IPS-15b (cell line): ENCODE results near the gene FBXL12.
"Not testable (repeated sequence)": the region's sequence is repeated elsewhere in the genome, so short reads cannot be mapped to it uniquely, and the experiment has no call there.

Experiments
- H3K27me3 ChIP-seq: one replicate; pipeline ENCODE4 v1.6.1; 2013; ENCODE audit warnings: low read length; ENCODE audit not compliant: control insufficient read depth, insufficient read depth
- H3K36me3 ChIP-seq: one replicate; pipeline ENCODE4 v1.6.1; 2013; ENCODE audit warnings: low read length; ENCODE audit not compliant: control insufficient read depth, insufficient read depth
- H3K4me1 ChIP-seq: one replicate; pipeline ENCODE4 v1.6.1; 2013; ENCODE audit warnings: mild to moderate bottlenecking, low read length; ENCODE audit not compliant: control insufficient read depth, insufficient read depth
- H3K4me3 ChIP-seq: one replicate; pipeline ENCODE4 v1.5.1; 2013; ENCODE audit warnings: low read depth, low read length
- H3K9ac ChIP-seq: one replicate; pipeline ENCODE4 v1.6.1; 2013; ENCODE audit warnings: low read depth, mild to moderate bottlenecking, low read length
- H3K9me3 ChIP-seq: one replicate; pipeline ENCODE4 v1.6.1; 2013; ENCODE audit warnings: mild to moderate bottlenecking, low read length; ENCODE audit not compliant: control insufficient read depth, insufficient read depth

The FBXL12 gene

GRCh38 chr19:9789066-9789465, 29.8 kb downstream of the FBXL12 start:
- Histone ChIP-seq H3K9ac (no peak overlapping the region), H3K36me3 (peaks cover 1% of the 10 kb centered on the region), H3K27me3 (no peaks in the 10 kb centered on the region), H3K4me3 (no peak overlapping the region), H3K4me1 (peaks cover 11% of the 10 kb centered on the region), H3K9me3 (no peaks in the 10 kb centered on the region)

GRCh38 chr19:9788604-9789003, 30.3 kb downstream of the FBXL12 start:
- H3K9ac ChIP-seq, H3K36me3 ChIP-seq, H3K4me3 ChIP-seq, H3K9me3 ChIP-seq, H3K27me3 ChIP-seq: not testable (repeated sequence)
- H3K4me1 ChIP-seq: peaks cover 11% of the 10 kb centered on the region

- no peak overlapping the region for H3K9ac ChIP-seq
- H3K9me3 ChIP-seq: no peaks in the 10 kb centered on the region
- H3K4me1 ChIP-seq: peaks cover 11% of the 10 kb centered on the region
- H3K27me3 ChIP-seq: no peaks in the 10 kb centered on the region
- peak overlapping the region; percentile 62 for H3K4me3 ChIP-seq
- H3K36me3 ChIP-seq: peaks cover 2% of the 10 kb centered on the region
Measured at GRCh38 chr19:9786819-9787218, 32.1 kb downstream of the FBXL12 start.

- H3K4me3 ChIP-seq: peak overlapping the region; percentile 62
- H3K27me3 ChIP-seq: no peaks in the 10 kb centered on the region
- no peaks in the 10 kb centered on the region for H3K9me3 ChIP-seq
- H3K4me1 ChIP-seq: peaks cover 11% of the 10 kb centered on the region
- no peak overlapping the region for H3K9ac ChIP-seq
- H3K36me3 ChIP-seq: peaks cover 2% of the 10 kb centered on the region
Measured at GRCh38 chr19:9786342-9786741, 32.5 kb downstream of the FBXL12 start.

- H3K36me3 ChIP-seq: peaks cover 2% of the 10 kb centered on the region
- no peaks in the 10 kb centered on the region for H3K9me3 ChIP-seq
- H3K9ac ChIP-seq: peak overlapping the region; percentile 38
- H3K27me3 ChIP-seq: no peaks in the 10 kb centered on the region
- H3K4me3 ChIP-seq: peak overlapping the region; percentile 62
- H3K4me1 ChIP-seq: peaks cover 9% of the 10 kb centered on the region
Measured at GRCh38 chr19:9785367-9786331, 33.2 kb downstream of the FBXL12 start.

GRCh38 chr19:9784163-9784496, 34.7 kb downstream of the FBXL12 start:
- H3K4me3 ChIP-seq, H3K4me1 ChIP-seq, H3K27me3 ChIP-seq, H3K36me3 ChIP-seq, H3K9me3 ChIP-seq, H3K9ac ChIP-seq: not testable (repeated sequence)

- Histone ChIP-seq H3K9me3 (no peaks in the 10 kb centered on the region), H3K4me3 (no peak overlapping the region), H3K4me1 (peaks cover 7% of the 10 kb centered on the region), H3K27me3 (no peaks in the 10 kb centered on the region), H3K36me3 (peaks cover 2% of the 10 kb centered on the region), H3K9ac (no peak overlapping the region)
Measured at GRCh38 chr19:9782338-9782737, 36.5 kb downstream of the FBXL12 start.

- Histone ChIP-seq H3K36me3 (no peaks in the 10 kb centered on the region), H3K9me3 (no peaks in the 10 kb centered on the region), H3K4me3 (peak within 1 kb of the TSS; percentile 91), H3K27me3 (no peaks in the 10 kb centered on the region), H3K9ac (peak within 1 kb of the TSS; percentile 92), H3K4me1 (no peaks in the 10 kb centered on the region)
Measured at GRCh38 chr19:9768175-9769112, 50.4 kb downstream of the FBXL12 start, which contains the start of gene ZNF846. Gene ZNF846 (minus strand): TSS chr19:9768738. CDS start chr19:9764950, 3,788 bp downstream.
